Ovary (tissue), 9 donors: ENCODE results near the gene ROR2. TPM values are rescaled to one million over a fixed set of nuclear protein-coding genes. Genes with fewer than 3 reads are reported as not detected.

Experiments used
- DNase-seq, 5 donors: peaks; one replicate each; pipeline ENCODE4 v3.0.0-alpha.2; 2019 to 2020
- H3K27ac ChIP-seq, 2 donors: fragments of 200-600 bp; one replicate each; pipeline versions ENCODE4 v1.5.1 to v1.8.0; 2019 to 2022
- H3K27me3 ChIP-seq: fragments of 200-600 bp; one replicate; pipeline ENCODE4 v1.8.0; 2022
- H3K36me3 ChIP-seq: fragments of 200-600 bp; sonication (generic); one replicate; pipeline ENCODE4 v1.5.1; 2019
- H3K4me1 ChIP-seq: one replicate; pipeline ENCODE4 v1.8.1; 2013; ENCODE audit warnings: mild to moderate bottlenecking, moderate library complexity; ENCODE audit not compliant: insufficient read depth
- H3K4me3 ChIP-seq: fragments of 200-600 bp; sonication (generic); one replicate; pipeline ENCODE4 v1.5.1; 2017
- H3K9me3 ChIP-seq, 2 donors: fragments of 200-600 bp in 1 of 2; sonication (generic) in 1 of 2; one replicate each; pipeline versions ENCODE4 v1.5.1 to v1.8.1; 2013 to 2019; ENCODE audit warnings: mild to moderate bottlenecking in 1 of 2, moderate library complexity in 1 of 2
- EP300 ChIP-seq: sonication (generic); formaldehyde crosslinking; IDR thresholded peaks from one replicate; pipeline ENCODE4 v1.6.1; 2017; ENCODE audit warnings: antibody characterized with exemption
- POLR2A ChIP-seq: fragments of 450-650 bp; IDR thresholded peaks from one replicate; pipeline ENCODE4 v1.6.1; 2017; ENCODE audit warnings: antibody characterized with exemption, mild to moderate bottlenecking, moderate library complexity
- WGBS, 3 donors: extraction: QIAGEN DNeasy Blood & Tissue Kit in 1 of 3; methylation state at CpG; one replicate each; pipeline versions ENCODE4 v1.1.5 to v1.1.7; 2013 to 2017; 5-methylcytosine and 5-hydroxymethylcytosine counted together
- intact Hi-C, 4 donors: fragments of 100-400 bp; cut with DNase I; formaldehyde crosslinking; loops; one replicate each; pipeline versions ENCODE4 v1.11.0 to v1.15.1; 2022 to 2023
- polyA plus RNA-seq, 2 donors: library from polyadenylated mRNA; stranded (reverse); fragments of 200-250 nt in 1 of 2; fragments of 350-450 nt in 1 of 2; fragmentation: Illumina TruSeq in 1 of 2; extraction: RNeasy Lipid Tissue Mini Kit (QIAGEN cat#74804) in 1 of 2; gene quantifications; one replicate each; pipeline ENCODE4 v1.2.3, GENCODE V29; 2013 to 2014
- total RNA-seq, 7 donors: library from RNA; depleted of rRNA in 2 of 7; stranded (reverse); fragments of >200 nt in 2 of 7; fragmentation: NEBNext Ultra II Directional in 3 of 7; extraction: Animal tissue kit (Norgen Biotek cat#: 25700) in 3 of 7; gene quantifications; one replicate each; pipeline versions ENCODE4 v1.1.0 to v1.2.4, GENCODE V29; 2016 to 2023
- TF ChIP-seq, protein P1 (sequence below), 3 donors: fragments of 450-650 bp in 2 of 3; fragments of 200-600 bp in 1 of 3; IDR thresholded peaks; one replicate each; pipeline versions ENCODE4 v1.5.1 to v1.8.0; 2016 to 2022; ENCODE audit warnings: antibody characterized with exemption in 3 of 3, mild to moderate bottlenecking in 1 of 3
- donor health status: DM: no; HTN: no; CAD: no; lungs with moderate emphysema.
- donor health status: DM: no; HTN: no; CAD: no.
- donor health status: Bipolar disorder and iron deficiency.
- donor health status: DM: yes; HTN: yes; CAD: no.
- donor health status: DM: no; HTN: no; CAD: no.
- donor health status: DM: yes; HTN: yes; CAD: no.

Gene ROR2
- total and polyA plus RNA-seq, 9 donors, result 11.4 to 35.5 (median 27.7) TPM

GRCh38 chr9:91836515-91836914 is 113.5 kb downstream of the ROR2 start:
- Histone ChIP-seq H3K36me3 (no peaks in the 10 kb centered on the region), H3K9me3 (no peaks in the 10 kb centered on the region), H3K4me3 (no peak overlapping the region), H3K4me1 (peaks cover 18% of the 10 kb centered on the region), H3K27me3 (no peaks in the 10 kb centered on the region), H3K27ac (no peak overlapping the region)
- peak in 2 of 5 donors; percentile 25 to 39 for DNase-seq
- 70 to 90% (median 72%) methylated on average over 7 of the region's 7 CpGs for WGBS, 3 donors
- TF ChIP-seq EP300, result no peak
- TF ChIP-seq POLR2A, result no peak
- TF ChIP-seq, protein P1, sequence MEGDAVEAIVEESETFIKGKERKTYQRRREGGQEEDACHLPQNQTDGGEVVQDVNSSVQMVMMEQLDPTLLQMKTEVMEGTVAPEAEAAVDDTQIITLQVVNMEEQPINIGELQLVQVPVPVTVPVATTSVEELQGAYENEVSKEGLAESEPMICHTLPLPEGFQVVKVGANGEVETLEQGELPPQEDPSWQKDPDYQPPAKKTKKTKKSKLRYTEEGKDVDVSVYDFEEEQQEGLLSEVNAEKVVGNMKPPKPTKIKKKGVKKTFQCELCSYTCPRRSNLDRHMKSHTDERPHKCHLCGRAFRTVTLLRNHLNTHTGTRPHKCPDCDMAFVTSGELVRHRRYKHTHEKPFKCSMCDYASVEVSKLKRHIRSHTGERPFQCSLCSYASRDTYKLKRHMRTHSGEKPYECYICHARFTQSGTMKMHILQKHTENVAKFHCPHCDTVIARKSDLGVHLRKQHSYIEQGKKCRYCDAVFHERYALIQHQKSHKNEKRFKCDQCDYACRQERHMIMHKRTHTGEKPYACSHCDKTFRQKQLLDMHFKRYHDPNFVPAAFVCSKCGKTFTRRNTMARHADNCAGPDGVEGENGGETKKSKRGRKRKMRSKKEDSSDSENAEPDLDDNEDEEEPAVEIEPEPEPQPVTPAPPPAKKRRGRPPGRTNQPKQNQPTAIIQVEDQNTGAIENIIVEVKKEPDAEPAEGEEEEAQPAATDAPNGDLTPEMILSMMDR (IDR thresholded peaks at IDR 0.05), result no peak
- intact Hi-C loops, result loop anchor here in 1 of 4 donors (10.0 kb wide), 1 partner anchor 1452 kb away; no protein-coding TSS in a partner anchor

GRCh38 chr9:91835632-91836031 is 114.4 kb downstream of the ROR2 start:
- Histone ChIP-seq H3K9me3 (no peaks in the 10 kb centered on the region), H3K4me1 (peaks cover 18% of the 10 kb centered on the region), H3K36me3 (no peaks in the 10 kb centered on the region), H3K27ac (no peak overlapping the region), H3K27me3 (no peaks in the 10 kb centered on the region), H3K4me3 (no peak overlapping the region)
- TF ChIP-seq POLR2A (no peak), EP300 (no peak)
- TF ChIP-seq, protein P1 (IDR thresholded peaks at IDR 0.05), result no peak
- DNase-seq, result no peak
- WGBS, 3 donors, result 93 to 97% (median 94%) methylated on average over 7 of the region's 7 CpGs
- intact Hi-C loops, result loop anchor here in 1 of 4 donors (10.0 kb wide), 1 partner anchor 1451 kb away; no protein-coding TSS in a partner anchor

DNA sequence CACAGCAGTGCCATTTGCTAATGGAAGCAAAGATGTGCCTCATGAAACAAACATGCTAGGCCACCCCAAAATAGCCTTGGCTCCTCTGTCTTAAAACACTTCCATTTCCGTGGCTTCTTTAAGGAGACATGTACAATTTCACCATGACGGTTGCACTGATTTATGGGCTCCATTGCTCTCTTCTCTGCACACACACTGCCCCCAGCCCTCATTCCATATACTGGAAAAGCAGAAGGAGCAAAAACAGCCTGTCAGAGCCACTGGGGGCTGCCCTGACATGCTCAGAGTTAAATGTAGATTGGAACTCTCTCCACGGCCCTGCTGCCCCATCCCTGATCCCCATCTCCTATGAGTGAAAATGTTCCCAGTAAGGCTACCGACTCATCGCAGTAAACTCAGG is 114.8 kb downstream of the ROR2 start:
- H3K27me3 ChIP-seq, result no peaks in the 10 kb centered on the region
- no peak for DNase-seq
- intact Hi-C loops, result loop anchor here in 1 of 4 donors (10.0 kb wide), 1 partner anchor 1450 kb away; no protein-coding TSS in a partner anchor
- no peaks in the 10 kb centered on the region for H3K36me3 ChIP-seq
- H3K9me3 ChIP-seq, result no peaks in the 10 kb centered on the region
- peaks cover 18% of the 10 kb centered on the region for H3K4me1 ChIP-seq
- H3K27ac ChIP-seq, result no peak overlapping the region
- 75 to 91% (median 86%) methylated on average over 5 of the region's 5 CpGs for WGBS, 3 donors
- no peak overlapping the region for H3K4me3 ChIP-seq
- no peak for TF ChIP-seq POLR2A
- no peak for TF ChIP-seq EP300
- TF ChIP-seq, protein P1 (IDR thresholded peaks at IDR 0.05), result no peak

- no peak for TF ChIP-seq EP300
- Histone ChIP-seq H3K27me3 (no peaks in the 10 kb centered on the region), H3K36me3 (no peaks in the 10 kb centered on the region), H3K4me3 (no peak overlapping the region), H3K9me3 (no peaks in the 10 kb centered on the region), H3K4me1 (peaks cover 18% of the 10 kb centered on the region), H3K27ac (no peak overlapping the region)
- intact Hi-C loops, result loop anchor here in 1 of 4 donors (10.0 kb wide), 1 partner anchor 1450 kb away; no protein-coding TSS in a partner anchor
- 74 to 88% (median 79%) methylated on average over 3 of the region's 3 CpGs for WGBS, 3 donors
- DNase-seq, result no peak
These were observed 115.3 kb downstream of the ROR2 start for GRCh38 chr9:91834740-91835139.

- Histone ChIP-seq H3K27ac (no peak overlapping the region), H3K4me1 (peaks cover 18% of the 10 kb centered on the region), H3K9me3 (no peaks in the 10 kb centered on the region), H3K4me3 (no peak overlapping the region), H3K36me3 (no peaks in the 10 kb centered on the region), H3K27me3 (no peaks in the 10 kb centered on the region)
- no peak for DNase-seq
- intact Hi-C loops, result loop anchor here in 1 of 4 donors (10.0 kb wide), 1 partner anchor 1449 kb away; no protein-coding TSS in a partner anchor
- 31 to 50% (median 44%) methylated on average over 7 of the region's 7 CpGs for WGBS, 3 donors
- TF ChIP-seq POLR2A (no peak), EP300 (no peak)
- TF ChIP-seq, protein P1 (IDR thresholded peaks at IDR 0.05), result no peak
These were observed 116.2 kb downstream of the ROR2 start for GRCh38 chr9:91833878-91834255.
